Gastroesophageal sphincter (tissue), 4 donors: Measurements from ENCODE around the gene RNF227. TPM values are rescaled to one million over a fixed set of nuclear protein-coding genes. Genes with fewer than 3 reads are reported as not detected.

Experiments used
- ATAC-seq: fragments of 150-250 bp; one replicate; pipeline ENCODE4 v1.9.1; 2016; ENCODE audit warnings: mild to moderate bottlenecking, moderate library complexity
- H3K27ac ChIP-seq, 4 donors: fragments of 200-600 bp; sonication (generic) in 3 of 4; 1 replicate in 3 of 4; 2 replicates in 1 of 4; pipeline ENCODE4 v1.5.1; 2016 to 2019
- H3K27me3 ChIP-seq: fragments of 200-600 bp; sonication (generic); one replicate; pipeline ENCODE4 v1.5.1; 2019
- H3K36me3 ChIP-seq, 2 donors: fragments of 200-600 bp; sonication (generic); one replicate each; pipeline ENCODE4 v1.5.1; 2019; ENCODE audit warnings: control low read depth in 1 of 2
- H3K4me1 ChIP-seq, 3 donors: fragments of 200-600 bp; sonication (generic); 1 replicate in 2 of 3; 2 replicates in 1 of 3; pipeline ENCODE4 v1.5.1; 2016 to 2019; ENCODE audit warnings: control low read depth in 2 of 3
- H3K4me3 ChIP-seq, 2 donors: fragments of 200-600 bp; sonication (generic); one replicate each; pipeline ENCODE4 v1.5.1; 2019; ENCODE audit warnings: mild to moderate bottlenecking in 1 of 2, moderate library complexity in 1 of 2
- H3K9me3 ChIP-seq, 3 donors: fragments of 200-600 bp; sonication (generic); one replicate each; pipeline ENCODE4 v1.5.1; 2017 to 2019; ENCODE audit warnings: control low read depth in 2 of 3
- CTCF ChIP-seq, 4 experiments: fragments of 200-600 bp in 2 of 4; fragments of 450-650 bp in 2 of 4; sonication (generic) in 1 of 4; IDR thresholded peaks; one replicate each; pipeline ENCODE4 v1.5.1; 2017 to 2019; ENCODE audit warnings: antibody characterized with exemption in 4 of 4, mild to moderate bottlenecking in 2 of 4, moderate library complexity in 2 of 4
- EP300 ChIP-seq: sonication (generic); formaldehyde crosslinking; IDR thresholded peaks from one replicate; pipeline ENCODE4 v1.6.1; 2017; ENCODE audit warnings: antibody characterized with exemption, mild to moderate bottlenecking
- POLR2A ChIP-seq, 2 donors: fragments of 450-650 bp; IDR thresholded peaks; one replicate each; pipeline ENCODE4 v1.6.1; 2017; ENCODE audit warnings: antibody characterized with exemption in 2 of 2, mild to moderate bottlenecking in 2 of 2, moderate library complexity in 1 of 2
- POLR2AphosphoS5 ChIP-seq: sonication (generic); formaldehyde crosslinking; IDR thresholded peaks from one replicate; pipeline ENCODE4 v1.6.1; 2017; ENCODE audit warnings: antibody characterized with exemption
- WGBS, 2 donors: methylation state at CpG; one replicate each; pipeline ENCODE4 v1.1.5; 2018; ENCODE audit warnings: low coverage in 1 of 2; 5-methylcytosine and 5-hydroxymethylcytosine counted together
- total RNA-seq, 4 donors: library from RNA; depleted of rRNA; stranded (reverse); fragments of >200 nt; gene quantifications; one replicate each; pipeline ENCODE4 v1.1.0, GENCODE V29; 2016

Gene RNF227
- total RNA-seq, 4 donors from 2014 or later, result 1.6 to 5.4 (median 2.1) TPM

DNA sequence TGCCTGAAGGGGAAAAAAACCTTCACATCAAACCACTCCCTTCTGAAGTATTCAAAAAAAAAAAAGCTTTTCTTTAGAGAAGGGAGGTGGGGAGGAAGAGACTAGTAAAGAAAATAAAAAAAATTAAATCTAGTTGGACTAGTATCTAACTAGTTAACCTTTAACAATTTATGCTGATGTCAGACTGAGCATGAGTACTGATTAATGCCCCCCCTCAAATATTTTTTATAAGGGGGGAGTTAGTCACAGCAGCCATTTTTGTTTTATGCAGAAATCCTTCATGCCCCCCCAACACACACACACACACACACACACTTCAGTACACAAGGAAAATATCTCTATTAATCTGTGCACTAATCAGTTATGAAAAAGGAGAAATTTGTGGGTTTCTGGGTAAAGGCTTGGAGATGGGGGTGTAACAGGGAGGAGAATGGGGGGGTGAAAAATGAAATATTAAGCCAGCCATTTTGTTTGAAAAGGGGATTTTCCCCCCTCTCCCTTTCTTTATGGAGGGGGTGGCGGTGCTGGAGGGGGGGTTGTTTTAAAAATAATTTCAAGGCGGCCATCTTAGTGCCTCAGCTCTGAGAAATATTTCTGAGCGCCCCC is 32.2 kb downstream of the RNF227 start:
- Histone ChIP-seq H3K36me3 (peaks cover 0 to 11% of the 10 kb centered on the region in 2 donors), H3K9me3 (no peaks in the 10 kb centered on the region), H3K27me3 (no peaks in the 10 kb centered on the region), H3K4me1 (peaks cover 6 to 72% (median 35%) of the 10 kb centered on the region in 3 donors), H3K4me3 (peak overlapping the region in 1 of 2 donors; percentile 67), H3K27ac (peak overlapping the region in 3 of 4 donors; percentile 56 to 95 (median 87))
- WGBS, 2 donors, result 0% methylated on average over 3 of the region's 3 CpGs; no CpG with 5 or more reads in 1 of the 2 donors
- ATAC-seq, result no peak
- TF ChIP-seq POLR2AphosphoS5, result no peak

GRCh38 chr17:7882629-7883028 is 33.5 kb downstream of the RNF227 start:
- peaks cover 0 to 59% (median 22%) of the 10 kb centered on the region in 3 donors for H3K4me1 ChIP-seq
- no peaks in the 10 kb centered on the region for H3K27me3 ChIP-seq
- H3K4me3 ChIP-seq, result no peak overlapping the region
- H3K9me3 ChIP-seq, result no peaks in the 10 kb centered on the region
- TF ChIP-seq CTCF (IDR thresholded peaks at IDR 0.05) (no peak), POLR2AphosphoS5 (no peak), POLR2A (IDR thresholded peaks at IDR 0.05) (no peak), EP300 (no peak)
- peak overlapping the region in 3 of 4 donors; percentile 37 to 95 (median 87) for H3K27ac ChIP-seq
- WGBS, 2 donors, result 67 to 79% methylated on average over 1 to 3 of the region's 3 CpGs
- ATAC-seq, result no peak
- peaks cover 0 to 16% of the 10 kb centered on the region in 2 donors for H3K36me3 ChIP-seq

DNA sequence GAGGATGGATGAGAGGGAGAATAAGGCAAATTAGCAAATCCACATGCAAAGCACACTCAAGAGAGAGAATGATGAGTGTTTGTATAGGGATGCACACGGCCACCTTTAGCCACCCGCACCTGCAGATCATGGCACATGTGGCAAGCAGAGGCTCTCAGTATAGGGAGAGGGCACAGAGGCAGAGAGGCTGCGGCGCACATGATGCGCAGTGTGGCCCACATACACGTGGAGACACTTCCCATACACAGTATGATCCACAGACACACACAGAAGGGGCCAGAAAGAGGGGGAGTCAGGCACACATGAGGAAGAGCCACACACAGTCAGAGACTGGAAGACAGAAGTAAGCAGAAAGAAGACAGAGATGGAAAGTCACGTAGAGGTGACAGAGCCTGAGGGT is 34.0 kb downstream of the RNF227 start:
- 40 to 46% methylated on average over 3 to 7 of the region's 7 CpGs for WGBS, 2 donors
- Histone ChIP-seq H3K36me3 (peaks cover 0 to 16% of the 10 kb centered on the region in 2 donors), H3K27ac (peak overlapping the region in 2 of 4 donors; percentile 87 to 95), H3K9me3 (no peaks in the 10 kb centered on the region), H3K4me1 (peaks cover 0 to 54% (median 21%) of the 10 kb centered on the region in 3 donors), H3K4me3 (no peak overlapping the region), H3K27me3 (no peaks in the 10 kb centered on the region)
- ATAC-seq, result no peak
- no peak for TF ChIP-seq POLR2A (IDR thresholded peaks at IDR 0.05)
- no peak for TF ChIP-seq EP300
- no peak for TF ChIP-seq POLR2AphosphoS5
- TF ChIP-seq CTCF (IDR thresholded peaks at IDR 0.05), result no peak

DNA sequence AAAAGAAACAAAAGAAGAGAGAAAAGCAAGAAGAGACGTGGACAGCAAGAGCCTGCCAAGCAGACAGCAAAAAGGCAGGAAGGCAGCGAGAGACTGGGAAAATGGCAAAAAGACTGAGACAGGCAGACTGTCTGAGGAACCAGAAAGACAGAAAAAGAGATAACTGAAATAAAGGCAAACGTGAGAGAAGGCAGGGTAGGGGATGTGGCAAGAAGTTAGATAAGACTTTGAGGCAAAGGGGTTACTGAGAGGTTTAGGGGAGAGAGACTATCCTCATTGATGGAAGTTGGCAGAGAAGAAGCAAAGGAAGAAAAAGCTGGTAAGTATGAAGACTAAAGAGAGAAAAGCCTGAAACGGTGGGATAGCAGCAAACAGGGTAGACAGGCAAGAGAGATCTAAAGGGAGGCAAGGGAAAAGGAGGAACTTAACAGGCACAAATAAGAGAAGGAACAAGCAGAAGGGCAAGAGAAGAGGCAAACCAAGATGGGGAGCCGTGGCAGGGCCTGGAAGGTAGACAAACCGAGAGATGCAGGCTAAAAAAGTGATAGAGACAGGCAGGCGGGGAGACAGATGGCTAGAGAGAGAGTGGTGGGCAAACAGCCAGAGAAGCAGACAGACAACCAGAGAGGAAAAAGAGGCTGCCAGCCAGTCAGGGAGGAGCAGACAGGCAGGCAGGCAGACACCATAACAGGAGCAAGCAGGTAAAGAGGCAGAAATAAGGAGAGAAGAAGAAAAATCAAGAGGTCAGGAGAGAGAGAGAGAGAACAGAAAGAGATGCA is 34.6 kb downstream of the RNF227 start:
- Histone ChIP-seq H3K9me3 (no peaks in the 10 kb centered on the region), H3K27ac (peak overlapping the region in 2 of 4 donors; percentile 87 to 95), H3K4me3 (no peak overlapping the region), H3K4me1 (peaks cover 0 to 47% (median 15%) of the 10 kb centered on the region in 3 donors), H3K36me3 (peaks cover 0 to 16% of the 10 kb centered on the region in 2 donors), H3K27me3 (no peaks in the 10 kb centered on the region)
- ATAC-seq, result no peak
- WGBS, 2 donors, result 24 to 33% methylated on average over 6 to 7 of the region's 7 CpGs
- no peak for TF ChIP-seq EP300
- no peak for TF ChIP-seq POLR2A (IDR thresholded peaks at IDR 0.05)
- no peak for TF ChIP-seq CTCF (IDR thresholded peaks at IDR 0.05)
- TF ChIP-seq POLR2AphosphoS5, result no peak

- TF ChIP-seq POLR2A (IDR thresholded peaks at IDR 0.05), result no peak
- TF ChIP-seq EP300, result no peak
- WGBS, 2 donors, result 72 to 100% methylated on average over 1 to 2 of the region's 3 CpGs
Observed at GRCh38 chr17:7880076-7880868, 35.8 kb downstream of the RNF227 start.

More at GRCh38 chr17:7880076-7880868, 35.8 kb downstream of the RNF227 start:
- ATAC-seq, result no peak
- Histone ChIP-seq H3K27me3 (no peaks in the 10 kb centered on the region), H3K36me3 (peaks cover 0 to 16% of the 10 kb centered on the region in 2 donors), H3K27ac (no peak overlapping the region), H3K4me1 (peaks cover 0 to 36% (median 9%) of the 10 kb centered on the region in 3 donors), H3K4me3 (no peak overlapping the region), H3K9me3 (no peaks in the 10 kb centered on the region)
